ENCODE data around the gene SLC1A5. TPM values are rescaled to one million over a fixed set of nuclear protein-coding genes. Genes with fewer than 3 reads are reported as not detected.

Gene SLC1A5
- 109 and 186 TPM in 2 replicates for total RNA-seq

DNA sequence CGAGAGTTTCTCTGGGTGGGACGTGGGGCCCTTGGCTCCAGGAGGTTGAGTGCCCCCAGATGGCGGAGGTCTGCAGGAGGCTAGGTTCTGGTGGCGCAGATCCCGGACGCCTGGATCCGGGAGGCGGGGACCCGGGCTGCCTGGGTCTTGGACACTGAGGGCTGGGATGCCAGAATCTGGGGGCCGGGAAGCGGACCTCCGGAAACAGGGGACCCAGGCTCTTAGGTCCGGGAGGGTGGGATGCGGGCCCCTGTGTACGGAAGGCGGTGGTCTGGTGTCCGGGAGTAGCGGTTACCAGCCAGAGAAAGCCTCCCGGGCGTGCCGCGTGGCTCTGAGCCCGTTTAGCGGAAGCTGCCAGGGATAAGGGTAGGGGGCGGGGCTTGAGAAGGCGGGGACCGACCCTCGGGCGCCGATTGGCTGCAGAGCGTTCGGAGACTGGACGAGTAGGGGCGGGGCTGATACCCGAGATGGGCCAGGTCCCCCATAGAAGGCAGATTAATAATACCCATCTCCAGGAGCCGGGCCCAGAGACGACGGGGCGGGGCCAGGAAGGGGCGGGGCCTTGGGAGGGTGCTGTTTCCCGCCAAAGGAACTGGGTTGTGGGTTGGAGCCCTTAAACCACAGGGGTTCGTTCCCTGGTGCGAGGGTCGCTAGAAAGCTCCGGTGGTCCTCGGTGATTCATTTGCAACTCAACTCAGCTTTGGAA, at the start of gene SLC1A5:
Gene SLC1A5 (minus strand): TSS at position 333 of the 706 bp plus-strand sequence. CDS start 629 bp downstream, outside the sequence.

GRCh38 chr19:46746281-46747057, 41.9 kb downstream of the SLC1A5 start, which contains the start of gene STRN4:
STRN4 (minus strand) TSS chr19:46746450; CDS start chr19:46746430, 20 bp downstream.

DNA sequence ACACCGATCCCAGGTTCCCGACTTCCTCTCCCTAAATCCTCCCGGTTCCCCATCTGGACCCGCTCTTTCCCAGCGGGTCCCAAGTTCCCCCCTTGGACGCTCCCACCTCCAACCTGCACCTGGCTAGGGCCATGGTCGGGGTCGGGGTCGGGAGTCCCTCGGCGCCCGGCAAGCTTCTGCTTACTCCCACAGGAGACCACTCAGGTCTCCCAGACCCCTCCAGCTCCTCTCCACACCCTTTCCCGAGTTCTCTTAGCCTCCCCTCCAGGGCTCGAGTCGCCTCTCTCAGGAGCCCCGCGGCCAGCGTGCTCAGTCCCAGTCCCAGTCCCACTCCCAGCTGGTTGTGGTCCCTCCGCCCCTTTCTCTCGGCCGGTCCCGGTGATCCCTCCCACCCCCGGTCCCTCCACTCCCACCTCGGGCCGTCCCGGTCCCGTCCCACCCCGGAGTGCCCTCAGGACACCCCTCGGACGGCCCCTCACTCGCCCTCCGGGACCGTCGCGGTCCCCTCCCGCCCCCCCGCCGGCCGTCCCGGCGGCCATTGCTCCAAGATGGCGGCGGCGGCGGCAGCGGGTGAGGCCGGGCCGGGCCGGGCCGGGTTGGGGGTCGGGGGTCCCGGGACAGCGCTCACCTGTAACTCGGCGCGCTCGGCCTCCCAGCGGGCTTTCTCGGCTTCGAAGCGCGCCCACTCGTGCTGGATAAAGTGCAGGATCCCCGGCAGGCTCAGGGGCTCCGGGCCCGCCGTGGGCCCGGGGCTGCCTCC, 42.7 kb downstream of the SLC1A5 start, which contains the start of gene FKRP:
Gene FKRP (plus strand): TSS at position 537 of the 760 bp plus-strand sequence. CDS start 9,394 bp downstream, outside the sequence.

Small RNA genes lying within 50 kb of the gene (small RNA-seq; reads per million reads assigned to genes)
- not detected for gene AC008622.3
- not detected for gene HNRNPMP2
- gene RF00019: not detected

Other genes starting within 250 kb of the SLC1A5 start
- gene CALM3, start 187.3 kb downstream of the SLC1A5 start, total RNA-seq: 227 and 258 TPM in 2 replicates
- 3.0 and 4.4 TPM in 2 replicates for gene PTGIR, start 163.5 kb downstream of the SLC1A5 start, total RNA-seq
- not detected in 2 replicates for gene GNG8, start 152.4 kb downstream of the SLC1A5 start, total RNA-seq
- 2.6 and 2.7 TPM in 2 replicates for gene DACT3, start 127.4 kb downstream of the SLC1A5 start, total RNA-seq
- gene PRKD2, start 71.5 kb downstream of the SLC1A5 start, total RNA-seq: 10.2 and 11.1 TPM in 2 replicates
- 11.2 and 18.5 TPM in 2 replicates for gene FKRP, start 42.5 kb downstream of the SLC1A5 start, total RNA-seq
- gene STRN4, start 42.1 kb downstream of the SLC1A5 start, total RNA-seq: 35.6 and 37.1 TPM in 2 replicates
- 147 and 155 TPM in 2 replicates for gene AP2S1, start 62.3 kb upstream of the SLC1A5 start, total RNA-seq
- 73.7 and 74.9 TPM in 2 replicates for gene ARHGAP35, start 72.4 kb upstream of the SLC1A5 start, total RNA-seq
- gene NPAS1, start 231.2 kb upstream of the SLC1A5 start, total RNA-seq: 0.78 and 0.97 TPM in 2 replicates